ENCODE results near the gene OXCT2.

OXCT2 gene

DNA sequence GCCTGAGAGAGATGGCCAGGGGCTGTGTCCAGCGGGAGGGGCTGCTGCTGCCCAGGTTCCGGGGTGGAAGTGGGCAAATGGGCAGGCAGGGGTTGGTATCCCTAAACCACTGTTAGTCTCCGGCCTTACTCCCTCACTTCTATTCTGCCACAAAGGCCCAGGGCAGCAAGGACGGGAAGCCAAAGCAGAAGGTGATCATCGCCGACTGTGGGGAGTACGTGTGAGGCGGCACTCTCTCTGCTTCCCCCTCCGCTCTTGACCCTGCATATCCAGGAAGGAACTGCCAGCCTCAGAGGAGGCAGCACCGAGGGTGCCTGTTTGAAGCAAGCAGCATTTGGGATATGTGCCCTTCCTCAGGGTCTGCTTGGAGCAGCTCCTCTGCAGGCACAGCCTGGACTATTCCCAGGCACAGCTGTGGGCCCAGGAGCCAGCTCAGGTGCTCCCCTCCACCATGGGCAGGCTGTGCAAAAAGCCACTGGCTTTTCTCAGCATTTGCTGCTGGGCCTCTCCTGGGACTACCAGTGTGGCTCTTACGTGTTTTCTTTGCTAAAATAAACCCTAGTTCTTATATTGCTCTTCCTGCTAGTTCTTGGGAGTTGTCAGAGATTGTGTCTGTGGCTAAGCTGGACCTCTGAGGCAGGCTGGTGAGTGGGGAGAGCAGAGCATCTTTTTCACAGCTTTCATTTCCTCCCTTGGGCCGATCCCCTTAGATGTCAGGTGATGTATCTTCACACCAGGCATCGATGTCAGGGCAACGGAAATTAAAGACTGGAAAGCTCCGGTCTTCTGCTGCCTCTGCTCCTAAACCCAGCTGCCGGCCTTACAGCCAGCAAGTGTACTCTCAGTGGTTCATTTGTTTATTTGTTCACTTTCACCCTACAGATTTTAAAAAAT lies 17.8 kb downstream of the OXCT2 start:
- Histone ChIP-seq H3K4me2 (peak overlapping the region; percentile 70 to 96 (median 80)), H3K27ac (peak overlapping the region in 10 of 11 experiments; percentile 39 to 70 (median 53); a peak in 19 of 22 replicates), H3K4me3 (peak overlapping the region in 2 of 10 experiments; percentile 18 to 42; a peak in 3 of 20 replicates), H4K20me1 (peaks cover 0 to 13% (median 0%) of the 10 kb centered on the region in 11 experiments; a peak in 3 of 22 replicates), H3K36me3 (peaks cover 82 to 100% (median 95%) of the 10 kb centered on the region in 11 experiments), H3K4me1 (peaks cover 28 to 49% (median 40%) of the 10 kb centered on the region in 10 experiments), H3K9me3 (replicated peaks in 1 of 11) (no peaks in the 10 kb centered on the region), H3K27me3 (no peaks in the 10 kb centered on the region), H3K9ac (peak overlapping the region in 10 of 11 experiments; percentile 13 to 66 (median 30); a peak in 14 of 22 replicates)
- no peak for TF ChIP-seq Cebpa-rat (IDR thresholded peaks at IDR 0.05)

DNA sequence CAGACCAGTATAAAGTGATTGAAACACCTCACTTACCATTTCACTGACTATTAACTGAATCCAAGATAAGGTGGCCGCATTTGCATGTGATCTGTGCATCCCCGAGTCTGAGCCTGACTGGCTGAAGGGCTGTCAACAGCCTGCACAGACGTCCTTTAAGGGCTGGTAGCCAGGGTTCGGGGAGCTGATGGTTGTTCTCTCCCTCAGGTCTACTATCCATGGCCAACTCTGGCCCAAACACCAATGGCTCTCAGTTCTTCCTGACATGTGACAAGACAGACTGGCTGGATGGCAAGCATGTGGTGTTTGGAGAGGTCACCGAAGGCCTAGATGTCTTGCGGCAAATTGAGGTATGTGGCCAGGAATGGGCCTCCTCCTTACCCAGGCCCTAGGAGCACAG lies 18.4 kb downstream of the OXCT2 start:
- Histone ChIP-seq H3K36me3 (peaks cover 82 to 100% (median 95%) of the 10 kb centered on the region in 11 experiments), H3K9me3 (replicated peaks in 1 of 11) (no peaks in the 10 kb centered on the region), H4K20me1 (peaks cover 0 to 13% (median 0%) of the 10 kb centered on the region in 11 experiments; a peak in 3 of 22 replicates), H3K4me3 (peak overlapping the region in 1 of 10 experiments; percentile 18; a peak in 2 of 20 replicates), H3K27ac (peak overlapping the region in 10 of 11 experiments; percentile 39 to 70 (median 53); a peak in 19 of 22 replicates), H3K27me3 (no peaks in the 10 kb centered on the region), H3K4me1 (peaks cover 28 to 49% (median 40%) of the 10 kb centered on the region in 10 experiments), H3K9ac (peak overlapping the region in 10 of 11 experiments; percentile 13 to 66 (median 30); a peak in 13 of 22 replicates), H3K4me2 (peak overlapping the region; percentile 70 to 96 (median 80))
- no peak for TF ChIP-seq Cebpa-rat (IDR thresholded peaks at IDR 0.05)

- TF ChIP-seq Cebpa-rat (IDR thresholded peaks at IDR 0.05), result no peak
- H3K4me1 ChIP-seq, result peaks cover 28 to 49% (median 40%) of the 10 kb centered on the region in 10 experiments
- no peak overlapping the region for H3K4me3 ChIP-seq
- H3K4me2 ChIP-seq, result peak overlapping the region in 4 of 11 experiments; percentile 85 to 96 (median 92); a peak in 4 of 22 replicates
- no peak overlapping the region for H3K27ac ChIP-seq
- peaks cover 0 to 13% (median 0%) of the 10 kb centered on the region in 11 experiments; a peak in 3 of 22 replicates for H4K20me1 ChIP-seq
- H3K36me3 ChIP-seq, result peaks cover 84 to 100% (median 96%) of the 10 kb centered on the region in 11 experiments
- H3K9ac ChIP-seq, result no peak overlapping the region
- no peaks in the 10 kb centered on the region for H3K9me3 ChIP-seq (replicated peaks in 1 of 11)
- no peaks in the 10 kb centered on the region for H3K27me3 ChIP-seq
These were observed 19.6 kb downstream of the OXCT2 start for GRCh38 chr1:39751595-39751994.

- H3K36me3 ChIP-seq, result peaks cover 89 to 100% (median 97%) of the 10 kb centered on the region in 11 experiments
These were observed 26.0 kb downstream of the OXCT2 start for GRCh38 chr1:39745016-39745670.

DNA sequence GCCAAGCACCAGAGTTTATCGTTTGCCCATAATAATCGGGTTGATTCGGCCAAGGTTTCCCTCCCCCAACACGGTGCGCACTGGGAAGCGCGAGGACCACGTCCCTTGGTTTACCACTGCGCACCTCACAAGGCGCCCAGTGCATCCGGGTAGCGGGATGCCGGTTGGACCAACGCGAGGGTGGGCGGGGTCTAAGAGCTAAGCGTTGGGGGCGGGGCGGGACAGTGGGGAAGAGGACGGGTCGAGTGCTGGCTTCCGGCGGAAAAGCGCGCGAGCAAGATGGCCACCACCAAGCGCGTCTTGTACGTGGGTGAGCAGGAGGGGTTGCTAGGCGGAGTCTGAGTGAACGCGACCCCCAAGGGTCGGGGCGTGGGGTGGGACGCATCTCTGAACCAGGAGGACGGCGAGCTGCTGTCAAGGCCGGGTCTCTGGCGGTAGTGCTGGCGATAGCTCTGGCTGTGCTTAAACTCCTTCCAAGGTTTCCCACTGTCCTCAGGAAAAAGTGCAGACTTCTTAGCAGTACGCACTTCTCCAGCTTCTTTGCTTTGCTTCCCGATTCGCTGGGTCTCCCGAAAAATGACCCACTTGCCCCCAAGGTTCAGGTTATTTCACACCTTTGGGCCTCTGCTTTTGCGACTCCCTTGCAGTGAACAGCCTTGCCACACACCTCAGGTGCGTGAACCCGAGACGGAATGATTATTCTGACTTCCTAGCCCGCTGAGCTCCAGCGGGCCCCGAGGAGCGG lies 32.4 kb downstream of the OXCT2 start, which contains the start of gene PPIE:
TSS of gene PPIE (plus strand) at position 261 of the 745 bp plus-strand sequence. CDS start at position 280, 19 bp downstream.
- no peaks in the 10 kb centered on the region for H4K20me1 ChIP-seq
- H3K27me3 ChIP-seq, result no peaks in the 10 kb centered on the region
- H3K27ac ChIP-seq, result peak within 1 kb of the TSS; percentile 61 to 90 (median 82); a peak in 21 of 22 replicates
- peak within 1 kb of the TSS; percentile 77 to 88 (median 84) for H3K9ac ChIP-seq
- no peak for TF ChIP-seq Cebpa-rat (IDR thresholded peaks at IDR 0.05)
- H3K4me2 ChIP-seq, result peak within 1 kb of the TSS; percentile 85 to 96 (median 93)
- H3K4me1 ChIP-seq, result peaks cover 15 to 26% (median 19%) of the 10 kb centered on the region in 10 experiments
- H3K4me3 ChIP-seq, result peak within 1 kb of the TSS; percentile 60 to 85 (median 74)
- H3K36me3 ChIP-seq, result peaks cover 27 to 42% (median 38%) of the 10 kb centered on the region in 11 experiments
- peaks cover 0 to 6% (median 0%) of the 10 kb centered on the region in 11 experiments; a peak in 2 of 22 replicates for H3K9me3 ChIP-seq (replicated peaks in 1 of 11)

More at GRCh38 chr1:39745016-39745670, 26.0 kb downstream of the OXCT2 start:
- Histone ChIP-seq H3K4me2 (no peak overlapping the region), H3K4me1 (peaks cover 2 to 8% (median 4%) of the 10 kb centered on the region in 10 experiments; a peak in 19 of 20 replicates), H3K9me3 (replicated peaks in 1 of 11) (no peaks in the 10 kb centered on the region), H3K9ac (no peak overlapping the region), H3K27ac (no peak overlapping the region), H3K27me3 (no peaks in the 10 kb centered on the region), H4K20me1 (peaks cover 0 to 5% (median 0%) of the 10 kb centered on the region in 11 experiments; a peak in 1 of 22 replicates), H3K4me3 (no peak overlapping the region)
- no peak for TF ChIP-seq Cebpa-rat (IDR thresholded peaks at IDR 0.05)

DNA sequence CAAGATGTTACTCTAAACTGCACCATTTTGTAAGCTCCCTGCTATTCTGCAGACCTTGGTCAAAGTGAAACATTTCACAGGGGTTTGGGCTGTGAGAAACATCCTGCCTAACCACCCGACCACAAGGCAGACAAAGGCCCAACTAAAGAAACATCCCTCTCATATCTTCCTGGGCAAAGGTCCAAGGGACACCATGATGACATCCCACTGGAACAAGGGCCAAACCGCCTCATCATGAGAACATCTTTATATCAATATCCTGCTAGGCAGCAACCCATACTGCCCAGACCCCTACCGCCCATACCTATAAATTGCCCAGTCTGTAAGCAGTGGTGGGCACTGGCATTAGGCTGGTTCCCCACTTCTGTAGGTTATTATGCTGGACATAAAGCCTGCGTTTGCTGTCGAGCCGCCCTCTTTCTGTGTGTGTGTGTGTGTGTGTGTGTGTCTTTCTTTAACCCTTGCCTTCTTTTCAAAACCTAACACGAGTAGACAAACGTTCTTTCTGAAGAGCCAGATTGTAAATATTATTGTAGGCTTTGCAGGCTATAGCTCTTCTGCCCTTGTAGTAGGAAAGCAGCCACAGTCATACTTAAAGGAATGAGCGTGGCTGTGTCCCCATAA lies 33.5 kb downstream of the OXCT2 start:
- TF ChIP-seq Cebpa-rat (IDR thresholded peaks at IDR 0.05), result no peak
- Histone ChIP-seq H3K27me3 (no peaks in the 10 kb centered on the region), H3K9me3 (replicated peaks in 1 of 11) (peaks cover 0 to 6% (median 0%) of the 10 kb centered on the region in 11 experiments; a peak in 2 of 22 replicates), H3K9ac (no peak overlapping the region), H3K4me2 (peak overlapping the region in 2 of 11 experiments; percentile 92 to 96; a peak in 3 of 22 replicates), H4K20me1 (no peaks in the 10 kb centered on the region), H3K4me3 (no peak overlapping the region), H3K4me1 (peaks cover 15 to 26% (median 19%) of the 10 kb centered on the region in 10 experiments), H3K27ac (no peak overlapping the region; a peak in 1 of 22 replicates), H3K36me3 (peaks cover 16 to 30% (median 26%) of the 10 kb centered on the region in 11 experiments)

GRCh38 chr1:39735731-39736130 lies 35.4 kb downstream of the OXCT2 start:
- Histone ChIP-seq H3K9me3 (replicated peaks in 1 of 11) (peaks cover 0 to 6% (median 0%) of the 10 kb centered on the region in 11 experiments; a peak in 2 of 22 replicates), H3K27ac (no peak overlapping the region), H3K36me3 (peaks cover 0 to 11% (median 8%) of the 10 kb centered on the region in 11 experiments; a peak in 8 of 22 replicates), H3K4me1 (peaks cover 15 to 26% (median 18%) of the 10 kb centered on the region in 10 experiments), H3K27me3 (no peaks in the 10 kb centered on the region), H3K9ac (no peak overlapping the region), H4K20me1 (no peaks in the 10 kb centered on the region), H3K4me2 (no peak overlapping the region), H3K4me3 (no peak overlapping the region)
- TF ChIP-seq Cebpa-rat (IDR thresholded peaks at IDR 0.05), result no peak

Data from BLaER1 treated with 17β-estradiol and CSF1 and Interleukin-3, amounts not matched to agents 10 nM and 100 nM (cell line).